K562 (cell line): ENCODE measurements around the gene DPP3. TPM values are rescaled to one million over a fixed set of nuclear protein-coding genes. Genes with fewer than 3 reads are reported as not detected.

Experiments used
- ADNP ChIP-seq: fragments of 200-800 bp; sonication (Bioruptor generic); IDR thresholded peaks from 2 replicates; pipeline ENCODE4 v1.6.1; 2016; ENCODE audit warnings: missing genetic modification characterization, missing compliant biosample characterization
- ATF2 ChIP-seq: sonication (generic); formaldehyde crosslinking; IDR thresholded peaks from 2 replicates; pipeline ENCODE4 v1.8.1; 2022; ENCODE audit warnings: missing genetic modification reagents
- ETV1 ChIP-seq: fragments of 450-650 bp; conservative IDR thresholded peaks from 2 replicates; pipeline ENCODE4 v1.6.1; 2016; ENCODE audit warnings: missing genetic modification characterization, control low read depth, low read depth, missing compliant biosample characterization
- EWSR1 ChIP-seq: fragments of 450-650 bp; IDR thresholded peaks from 2 replicates; pipeline ENCODE4 v1.6.1; 2018; ENCODE audit warnings: borderline replicate concordance, mild to moderate bottlenecking, low read depth, moderate library complexity; ENCODE audit not compliant: partially characterized antibody
- EZH2 ChIP-seq: IDR thresholded peaks from 2 replicates; pipeline ENCODE4 v1.6.1; 2012; ENCODE audit warnings: low read depth, mild to moderate bottlenecking, inconsistent platforms, low read length, borderline replicate concordance
- FOSL1 ChIP-seq: fragments of 200-800 bp; sonication (Bioruptor generic); conservative IDR thresholded peaks from 2 replicates; pipeline ENCODE4 v1.6.1; 2016; ENCODE audit warnings: missing genetic modification characterization, missing compliant biosample characterization
- HMGXB4 ChIP-seq: sonication (generic); formaldehyde crosslinking; IDR thresholded peaks from 2 replicates; pipeline ENCODE4 v1.8.1; 2023; ENCODE audit warnings: mild to moderate bottlenecking, missing genetic modification reagents
- MTA3 ChIP-seq: fragments of 450-650 bp; formaldehyde crosslinking; IDR thresholded peaks from 2 replicates; pipeline ENCODE4 v1.6.1; 2017; ENCODE audit warnings: mild to moderate bottlenecking, borderline replicate concordance
- NFE2 ChIP-seq: IDR thresholded peaks from 2 replicates; pipeline ENCODE4 v1.6.1; 2014; ENCODE audit warnings: antibody characterized with exemption, low read depth
- NR2F6 ChIP-seq: fragments of 450-650 bp; formaldehyde crosslinking; IDR thresholded peaks from 2 replicates; pipeline ENCODE4 v1.4.0; 2020; ENCODE audit warnings: mild to moderate bottlenecking
- PCBP1 ChIP-seq: fragments of 200-400 bp; formaldehyde crosslinking; IDR thresholded peaks from 2 replicates; pipeline ENCODE4 v1.6.1; 2018; ENCODE audit warnings: mild to moderate bottlenecking, low read depth, low read length; ENCODE audit not compliant: poor library complexity, severe bottlenecking
- PCBP2 ChIP-seq: fragments of 200-400 bp; formaldehyde crosslinking; IDR thresholded peaks from 2 replicates; pipeline ENCODE4 v1.6.1; 2018; ENCODE audit warnings: low read length, low read depth, mild to moderate bottlenecking, moderate library complexity; ENCODE audit not compliant: poor library complexity, severe bottlenecking
- PTTG1 ChIP-seq: fragments of 450-650 bp; IDR thresholded peaks from 2 replicates; pipeline ENCODE4 v1.6.1; 2016; ENCODE audit warnings: low read depth, mild to moderate bottlenecking, missing genetic modification characterization, missing compliant biosample characterization
- RBM22 ChIP-seq: fragments of 200-400 bp; formaldehyde crosslinking; IDR thresholded peaks from 2 replicates; pipeline ENCODE4 v1.6.1; 2018; ENCODE audit warnings: low read length, low read depth; ENCODE audit not compliant: poor library complexity, severe bottlenecking
- RBM25 ChIP-seq: fragments of 200-400 bp; formaldehyde crosslinking; IDR thresholded peaks from 2 replicates; pipeline ENCODE4 v1.6.1; 2018; ENCODE audit warnings: low read length, low read depth, moderate library complexity; ENCODE audit not compliant: severe bottlenecking
- SMC3 ChIP-seq: conservative IDR thresholded peaks from 2 replicates; pipeline ENCODE4 v1.6.1; 2011; ENCODE audit warnings: low read depth, low read length, improper control_type of control experiment; ENCODE audit not compliant: insufficient read depth
- STAT5B ChIP-seq: fragments of 250-450 bp; sonication (Bioruptor Pico); IDR thresholded peaks from 2 replicates; pipeline ENCODE4 v1.8.0; 2021; ENCODE audit warnings: mild to moderate bottlenecking, inconsistent platforms
- ZBTB12 ChIP-seq: fragments of 250-450 bp; sonication (Bioruptor Pico); IDR thresholded peaks from 2 replicates; pipeline ENCODE4 v1.4.0; 2020
- ZNF121 ChIP-seq: sonication (generic); formaldehyde crosslinking; conservative IDR thresholded peaks from 2 replicates; pipeline ENCODE4 v1.8.0; 2022; ENCODE audit warnings: missing genetic modification reagents
- ZNF655 ChIP-seq: fragments of 250-450 bp; sonication (Bioruptor Pico); IDR thresholded peaks from 2 replicates; pipeline ENCODE4 v1.5.0; 2021
- polyA plus RNA-seq, 8 experiments: library from polyadenylated mRNA; depleted of rRNA in 4 of 8; stranded (reverse) in 5 of 8; unstranded in 3 of 8; fragments of >200 nt; fragmentation: Nextera tagmentation in 2 of 8; fragmentation: Illumina TruSeq in 1 of 8; extraction: Ambion mirVana in 2 of 8; extraction: Trizol in 1 of 8; gene quantifications; 2 replicates each; pipeline versions ENCODE4 v1.2.1 to v1.2.3, GENCODE V29; 2011 to 2014; ENCODE audit warnings: inconsistent platforms in 1 of 8, missing spikeins in 1 of 8
- total RNA-seq, 7 experiments: library from RNA; depleted of rRNA in 6 of 7; stranded (reverse); fragments of >200 nt in 6 of 7; fragmentation: Illumina TruSeq in 2 of 7; extraction: Trizol in 2 of 7; gene quantifications; 2 replicates each; pipeline versions ENCODE4 v1.2.1 to v1.2.3, GENCODE V29; 2011 to 2021; ENCODE audit warnings: low replicate concordance in 1 of 7
- TF ChIP-seq, protein P1 (sequence below): fragments of 450-650 bp; IDR thresholded peaks from 2 replicates; pipeline ENCODE4 v1.6.1; 2016

The DPP3 gene
- total and polyA plus RNA-seq, 9 of the 15 experiments (the other 6 are each of a cell fraction or from before 2014, with no cell fraction given), result 3.7 to 69.2 (median 43.3) TPM

- peak; percentile 80 for TF ChIP-seq RBM25
- TF ChIP-seq PCBP2, result no peak
- no peak for TF ChIP-seq FOSL1 (tag)
- TF ChIP-seq, protein P1, sequence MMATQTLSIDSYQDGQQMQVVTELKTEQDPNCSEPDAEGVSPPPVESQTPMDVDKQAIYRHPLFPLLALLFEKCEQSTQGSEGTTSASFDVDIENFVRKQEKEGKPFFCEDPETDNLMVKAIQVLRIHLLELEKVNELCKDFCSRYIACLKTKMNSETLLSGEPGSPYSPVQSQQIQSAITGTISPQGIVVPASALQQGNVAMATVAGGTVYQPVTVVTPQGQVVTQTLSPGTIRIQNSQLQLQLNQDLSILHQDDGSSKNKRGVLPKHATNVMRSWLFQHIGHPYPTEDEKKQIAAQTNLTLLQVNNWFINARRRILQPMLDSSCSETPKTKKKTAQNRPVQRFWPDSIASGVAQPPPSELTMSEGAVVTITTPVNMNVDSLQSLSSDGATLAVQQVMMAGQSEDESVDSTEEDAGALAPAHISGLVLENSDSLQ, result peak; percentile 99
- peak; percentile 32; the same call in 1 of the 2 replicates for TF ChIP-seq MTA3
- no peak for TF ChIP-seq SMC3
- no peak for TF ChIP-seq NR2F6 (CRISPR knock-in tag)
- no peak for TF ChIP-seq ZNF655 (CRISPR knock-in tag)
- 0 out of 2 replicates have a peak, but pooled peaks have one; percentile 11 for TF ChIP-seq ZBTB12
- peak; percentile 33; the same call in 1 of the 2 replicates for TF ChIP-seq ATF2
- TF ChIP-seq ADNP (tag), result no peak
- no peak for TF ChIP-seq RBM22
- no peak for TF ChIP-seq HMGXB4 (CRISPR knock-in tag)
- TF ChIP-seq NFE2, result no peak
- peak; percentile 76 for TF ChIP-seq PCBP1
- TF ChIP-seq ZNF121 (CRISPR knock-in tag), result no peak
- TF ChIP-seq EWSR1, result no peak
- TF ChIP-seq STAT5B (CRISPR knock-in tag), result no peak
- no peak for TF ChIP-seq ETV1 (tag)
- TF ChIP-seq PTTG1 (tag), result no peak
- no peak for TF ChIP-seq EZH2
Measured at GRCh38 chr11:66545701-66546367, 65.6 kb downstream of the DPP3 start, which contains the start of gene ZDHHC24 (continued).
